Thyroid gland (tissue), 4 donors: ENCODE results near the gene NTPCR.

ENCODE experiments used
- POLR2A ChIP-seq, 2 donors: fragments of 450-650 bp; IDR thresholded peaks; one replicate each; pipeline ENCODE4 v1.6.1; 2017; ENCODE audit warnings: antibody characterized with exemption in 2 of 2, mild to moderate bottlenecking in 2 of 2, moderate library complexity in 1 of 2
- TF ChIP-seq, protein P1 (sequence below), 6 experiments: fragments of 200-600 bp in 3 of 6; fragments of 450-650 bp in 3 of 6; sonication (generic) in 3 of 6; IDR thresholded peaks; one replicate each; pipeline ENCODE4 v1.5.1; 2016 to 2019; ENCODE audit warnings: antibody characterized with exemption in 6 of 6, mild to moderate bottlenecking in 2 of 6, inconsistent platforms in 1 of 6, moderate library complexity in 1 of 6

DNA sequence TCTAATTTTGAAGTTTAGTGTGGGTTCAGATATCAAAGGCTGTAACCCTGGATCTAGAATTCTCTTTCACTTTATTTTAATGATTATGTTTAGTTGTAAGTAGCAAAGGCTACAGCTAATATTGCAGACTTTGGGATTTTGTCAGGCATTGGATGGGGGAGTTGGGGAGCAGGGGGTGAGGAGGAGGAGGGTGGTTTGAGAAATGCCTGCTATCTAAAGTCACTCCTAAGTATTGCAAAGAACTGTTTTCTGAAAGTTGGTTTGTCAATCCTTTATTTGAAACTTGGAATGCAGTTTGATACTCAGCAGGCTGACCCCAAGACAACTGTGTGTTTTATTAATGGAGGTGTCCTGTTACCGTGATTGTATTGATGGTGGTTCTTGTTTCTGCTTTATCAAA lies 1.2 kb downstream of the NTPCR start:
- no peak for TF ChIP-seq POLR2A (IDR thresholded peaks at IDR 0.05)
- TF ChIP-seq, protein P1, sequence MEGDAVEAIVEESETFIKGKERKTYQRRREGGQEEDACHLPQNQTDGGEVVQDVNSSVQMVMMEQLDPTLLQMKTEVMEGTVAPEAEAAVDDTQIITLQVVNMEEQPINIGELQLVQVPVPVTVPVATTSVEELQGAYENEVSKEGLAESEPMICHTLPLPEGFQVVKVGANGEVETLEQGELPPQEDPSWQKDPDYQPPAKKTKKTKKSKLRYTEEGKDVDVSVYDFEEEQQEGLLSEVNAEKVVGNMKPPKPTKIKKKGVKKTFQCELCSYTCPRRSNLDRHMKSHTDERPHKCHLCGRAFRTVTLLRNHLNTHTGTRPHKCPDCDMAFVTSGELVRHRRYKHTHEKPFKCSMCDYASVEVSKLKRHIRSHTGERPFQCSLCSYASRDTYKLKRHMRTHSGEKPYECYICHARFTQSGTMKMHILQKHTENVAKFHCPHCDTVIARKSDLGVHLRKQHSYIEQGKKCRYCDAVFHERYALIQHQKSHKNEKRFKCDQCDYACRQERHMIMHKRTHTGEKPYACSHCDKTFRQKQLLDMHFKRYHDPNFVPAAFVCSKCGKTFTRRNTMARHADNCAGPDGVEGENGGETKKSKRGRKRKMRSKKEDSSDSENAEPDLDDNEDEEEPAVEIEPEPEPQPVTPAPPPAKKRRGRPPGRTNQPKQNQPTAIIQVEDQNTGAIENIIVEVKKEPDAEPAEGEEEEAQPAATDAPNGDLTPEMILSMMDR (IDR thresholded peaks at IDR 0.05) = no peak
